Measurements from ENCODE around the gene EME1. TPM values are rescaled to one million over a fixed set of nuclear protein-coding genes. Genes with fewer than 3 reads are reported as not detected.

Gene EME1
- polyA plus RNA-seq, 2 donors = 2.0 to 3.6 TPM

DNA sequence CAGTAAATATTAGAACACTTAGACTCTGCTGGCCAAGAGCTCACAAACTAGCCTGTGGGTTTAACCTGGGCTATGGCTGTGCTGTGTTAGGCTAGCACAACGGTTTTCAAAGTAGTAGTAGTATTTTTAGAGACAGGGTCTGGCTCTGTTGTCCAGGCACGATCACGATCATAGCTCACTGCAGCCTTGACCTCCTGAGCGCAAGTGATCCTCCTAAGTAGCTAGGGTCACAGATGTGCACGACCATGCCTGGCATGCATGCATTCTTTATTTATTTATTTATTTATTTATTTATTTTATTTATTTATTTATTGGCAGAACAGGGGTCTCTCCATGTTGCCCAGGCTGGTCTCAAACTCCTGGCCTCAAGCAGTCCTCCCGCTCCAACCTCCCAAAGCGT, 10.4 kb upstream of the EME1 start:
- Histone ChIP-seq H3K27me3 (ENCODE audit: control insufficient read depth in 1 of 2, insufficient read depth in 2 of 2, low read length in 2 of 2) (no peaks in the 10 kb centered on the region), H3K9me3 (ENCODE audit: control insufficient read depth in 2 of 2, insufficient read depth in 1 of 2, low read depth in 1 of 2, low read length in 1 of 2) (no peaks in the 10 kb centered on the region), H3K36me3 (ENCODE audit: control insufficient read depth in 2 of 2, insufficient read depth in 2 of 2, low read length in 1 of 2) (peaks cover 16 to 43% of the 10 kb centered on the region in 2 donors), H3K27ac (ENCODE audit: low read depth in 2 of 2, low read length in 1 of 2) (no peak overlapping the region), H3K4me1 (ENCODE audit: control insufficient read depth in 2 of 2, insufficient read depth in 2 of 2, low read length in 1 of 2) (no peaks in the 10 kb centered on the region), H3K4me3 (ENCODE audit: low read depth in 1 of 2, low read length in 2 of 2) (no peak overlapping the region)
- 71 to 75% methylated on average over 7 of the region's 7 CpGs for WGBS, 2 donors

DNA sequence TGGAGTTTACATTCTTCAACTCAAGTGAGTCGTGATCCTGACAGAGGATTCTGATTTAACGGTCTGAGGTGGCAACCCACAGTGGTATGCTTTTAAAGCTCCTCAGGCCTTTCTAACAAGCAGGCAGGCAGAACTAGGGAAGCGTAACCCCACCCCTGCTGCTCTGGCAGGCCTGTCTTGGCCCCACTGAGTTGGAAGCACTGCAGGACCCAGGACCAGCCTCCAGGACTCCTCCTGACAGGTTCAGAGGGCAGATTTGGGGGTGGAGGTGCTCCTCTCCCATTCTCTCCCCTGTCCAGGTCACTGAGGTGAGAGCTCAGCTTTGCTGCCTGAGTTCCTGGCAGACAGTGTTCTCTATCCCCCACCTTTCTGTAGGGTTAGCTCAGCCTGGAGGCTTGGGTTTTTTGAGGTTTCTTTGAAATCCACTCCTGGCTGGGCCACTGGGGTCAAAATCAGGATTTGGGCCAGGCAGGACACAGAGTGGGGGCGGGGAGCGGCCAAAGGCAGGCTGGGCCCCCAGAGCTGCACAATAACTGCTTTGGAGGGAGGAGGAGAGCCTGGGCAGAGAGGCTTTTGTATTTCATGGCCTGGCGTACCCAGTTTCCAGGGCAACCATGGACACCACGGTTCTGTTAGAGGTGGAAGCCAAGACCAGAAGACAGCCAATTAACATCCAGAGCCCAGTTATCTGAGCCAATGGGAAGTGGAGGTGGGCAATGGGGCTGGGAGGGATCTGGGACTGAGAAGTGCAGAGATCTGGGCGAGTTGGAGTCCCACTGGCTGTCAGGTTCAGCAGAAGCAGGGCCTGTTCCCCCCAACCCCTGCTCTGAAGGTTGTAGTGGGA, 9.6 kb upstream of the EME1 start:
- Histone ChIP-seq H3K36me3 (ENCODE audit: control insufficient read depth in 2 of 2, insufficient read depth in 2 of 2, low read length in 1 of 2) (peaks cover 16 to 42% of the 10 kb centered on the region in 2 donors), H3K4me3 (ENCODE audit: low read depth in 1 of 2, low read length in 2 of 2) (no peak overlapping the region), H3K27ac (ENCODE audit: low read depth in 2 of 2, low read length in 1 of 2) (no peak overlapping the region), H3K27me3 (ENCODE audit: control insufficient read depth in 1 of 2, insufficient read depth in 2 of 2, low read length in 2 of 2) (no peaks in the 10 kb centered on the region), H3K4me1 (ENCODE audit: control insufficient read depth in 2 of 2, insufficient read depth in 2 of 2, low read length in 1 of 2) (no peaks in the 10 kb centered on the region), H3K9me3 (ENCODE audit: control insufficient read depth in 2 of 2, insufficient read depth in 1 of 2, low read depth in 1 of 2, low read length in 1 of 2) (no peaks in the 10 kb centered on the region)
- WGBS, 2 donors = 52 to 53% methylated on average over 8 of the region's 8 CpGs

DNA sequence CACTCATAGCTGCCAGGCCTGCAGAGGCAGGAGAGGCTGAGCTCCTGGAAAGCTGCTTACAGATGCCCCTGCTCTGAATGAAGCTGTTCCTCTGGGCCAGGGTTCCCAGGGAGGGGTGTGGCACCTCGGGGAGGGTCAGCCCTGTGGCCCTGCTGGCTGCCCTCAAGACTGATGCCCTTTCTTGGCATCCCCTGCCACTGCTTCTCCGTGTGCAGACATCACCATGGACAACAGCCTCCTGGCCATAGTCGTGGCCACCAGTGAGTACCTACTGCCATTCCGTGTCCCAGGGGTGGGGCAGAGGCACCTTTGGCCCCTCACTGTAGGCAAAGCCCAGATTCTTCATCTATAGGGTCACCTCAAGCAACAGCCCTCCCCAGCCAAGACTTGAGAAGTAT, 9.0 kb upstream of the EME1 start:
- no peak overlapping the region for H3K4me3 ChIP-seq (ENCODE audit: low read depth in 1 of 2, low read length in 2 of 2)
- H3K4me1 ChIP-seq (ENCODE audit: control insufficient read depth in 2 of 2, insufficient read depth in 2 of 2, low read length in 1 of 2) = no peaks in the 10 kb centered on the region
- H3K27ac ChIP-seq (ENCODE audit: low read depth in 2 of 2, low read length in 1 of 2) = no peak overlapping the region
- H3K36me3 ChIP-seq (ENCODE audit: control insufficient read depth in 2 of 2, insufficient read depth in 2 of 2, low read length in 1 of 2) = peaks cover 16 to 37% of the 10 kb centered on the region in 2 donors
- WGBS, 2 donors = 47 to 52% methylated on average over 4 of the region's 4 CpGs
- no peaks in the 10 kb centered on the region for H3K9me3 ChIP-seq (ENCODE audit: control insufficient read depth in 2 of 2, insufficient read depth in 1 of 2, low read depth in 1 of 2, low read length in 1 of 2)
- no peaks in the 10 kb centered on the region for H3K27me3 ChIP-seq (ENCODE audit: control insufficient read depth in 1 of 2, insufficient read depth in 2 of 2, low read length in 2 of 2)

DNA sequence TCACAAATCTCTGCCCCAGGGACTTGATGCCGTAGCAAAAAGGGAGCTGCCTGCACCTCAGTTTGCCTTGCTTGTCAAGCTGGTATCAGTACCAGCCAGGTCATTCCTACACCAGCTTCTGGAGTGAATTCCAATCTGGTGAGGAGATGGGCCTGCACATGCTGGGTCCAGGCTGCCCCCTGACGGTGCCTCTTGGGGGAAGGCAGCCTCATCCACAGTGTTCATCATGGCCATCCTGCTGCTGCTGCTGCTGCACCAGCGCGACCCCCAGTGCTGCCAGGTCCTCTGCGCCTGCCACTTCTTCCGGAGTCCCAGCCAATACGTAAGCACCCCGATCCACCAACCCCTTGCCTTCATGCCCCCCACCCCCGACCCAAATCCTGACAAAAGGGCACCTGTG, 8.3 kb upstream of the EME1 start:
- peaks cover 18 to 33% of the 10 kb centered on the region in 2 donors for H3K36me3 ChIP-seq (ENCODE audit: control insufficient read depth in 2 of 2, insufficient read depth in 2 of 2, low read length in 1 of 2)
- WGBS, 2 donors = 72 to 79% methylated on average over 9 of the region's 9 CpGs
- H3K9me3 ChIP-seq (ENCODE audit: control insufficient read depth in 2 of 2, insufficient read depth in 1 of 2, low read depth in 1 of 2, low read length in 1 of 2) = no peaks in the 10 kb centered on the region
- no peaks in the 10 kb centered on the region for H3K4me1 ChIP-seq (ENCODE audit: control insufficient read depth in 2 of 2, insufficient read depth in 2 of 2, low read length in 1 of 2)
- H3K27ac ChIP-seq (ENCODE audit: low read depth in 2 of 2, low read length in 1 of 2) = no peak overlapping the region
- H3K4me3 ChIP-seq (ENCODE audit: low read depth in 1 of 2, low read length in 2 of 2) = no peak overlapping the region
- H3K27me3 ChIP-seq (ENCODE audit: control insufficient read depth in 1 of 2, insufficient read depth in 2 of 2, low read length in 2 of 2) = no peaks in the 10 kb centered on the region

DNA sequence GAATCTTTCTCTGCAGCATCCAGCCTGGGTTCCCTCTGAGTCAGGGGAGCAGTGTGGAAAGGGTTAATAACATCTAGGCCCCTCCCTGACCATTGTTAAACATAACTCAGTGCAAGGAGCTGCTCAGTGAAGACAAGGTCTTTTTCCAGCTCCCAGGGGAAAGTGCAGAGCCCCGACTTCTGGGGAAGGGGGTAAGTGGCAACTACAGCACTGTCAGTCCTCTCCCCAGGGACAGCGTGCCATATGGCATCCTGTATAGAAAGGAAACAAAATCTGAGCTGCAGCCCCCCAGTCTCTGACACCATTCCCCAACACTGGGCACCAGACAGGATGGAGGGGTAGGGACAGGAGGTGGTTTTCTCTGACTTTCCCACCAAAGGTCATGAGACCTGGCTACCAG, 7.9 kb upstream of the EME1 start:
- WGBS, 2 donors = 63 to 76% methylated on average over 2 of the region's 2 CpGs

DNA sequence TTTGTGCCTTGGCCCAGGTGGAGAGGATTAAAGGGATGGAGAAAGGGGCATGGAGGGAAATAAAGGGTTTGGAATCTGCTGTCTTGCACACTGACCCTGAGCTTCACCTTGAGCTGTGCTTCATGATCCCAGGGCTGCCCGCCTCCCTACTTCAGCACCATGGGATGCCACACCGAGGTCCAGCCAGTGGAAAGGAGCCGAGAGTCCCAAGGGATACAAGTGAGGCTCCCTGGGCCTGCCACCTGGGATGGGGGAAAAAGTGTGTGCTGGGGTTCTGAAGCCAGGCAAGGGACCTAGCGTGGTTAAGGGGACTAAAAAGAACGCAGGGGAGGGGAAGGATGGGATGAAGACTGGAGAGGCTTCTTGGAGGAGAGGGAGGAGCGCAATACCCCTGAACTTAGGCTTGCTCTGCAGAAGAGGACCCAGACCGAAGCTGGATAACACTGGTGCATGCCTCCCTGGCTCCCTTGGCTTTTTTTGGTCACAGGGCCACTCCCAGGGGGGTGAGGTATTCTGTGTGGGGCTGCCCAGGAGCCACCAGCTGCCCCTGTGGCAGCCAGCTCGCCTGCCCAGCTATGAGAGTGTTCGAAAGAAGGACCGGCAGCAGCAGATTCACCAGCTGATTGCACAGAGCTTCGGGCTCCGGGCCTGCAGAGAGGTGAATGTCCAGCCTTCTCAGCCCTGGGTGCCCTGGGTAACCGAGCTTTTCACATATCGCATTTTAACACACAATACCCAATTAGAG, 7.2 kb upstream of the EME1 start:
- Histone ChIP-seq H3K4me3 (ENCODE audit: low read depth in 1 of 2, low read length in 2 of 2) (no peak overlapping the region), H3K36me3 (ENCODE audit: control insufficient read depth in 2 of 2, insufficient read depth in 2 of 2, low read length in 1 of 2) (peaks cover 22 to 39% of the 10 kb centered on the region in 2 donors)

More for the DNA sequence above, 7.9 kb upstream of the EME1 start:
- Histone ChIP-seq H3K27me3 (ENCODE audit: control insufficient read depth in 1 of 2, insufficient read depth in 2 of 2, low read length in 2 of 2) (no peaks in the 10 kb centered on the region), H3K27ac (ENCODE audit: low read depth in 2 of 2, low read length in 1 of 2) (no peak overlapping the region), H3K4me3 (ENCODE audit: low read depth in 1 of 2, low read length in 2 of 2) (no peak overlapping the region), H3K36me3 (ENCODE audit: control insufficient read depth in 2 of 2, insufficient read depth in 2 of 2, low read length in 1 of 2) (peaks cover 20 to 35% of the 10 kb centered on the region in 2 donors), H3K4me1 (ENCODE audit: control insufficient read depth in 2 of 2, insufficient read depth in 2 of 2, low read length in 1 of 2) (no peaks in the 10 kb centered on the region), H3K9me3 (ENCODE audit: control insufficient read depth in 2 of 2, insufficient read depth in 1 of 2, low read depth in 1 of 2, low read length in 1 of 2) (no peaks in the 10 kb centered on the region)

DNA sequence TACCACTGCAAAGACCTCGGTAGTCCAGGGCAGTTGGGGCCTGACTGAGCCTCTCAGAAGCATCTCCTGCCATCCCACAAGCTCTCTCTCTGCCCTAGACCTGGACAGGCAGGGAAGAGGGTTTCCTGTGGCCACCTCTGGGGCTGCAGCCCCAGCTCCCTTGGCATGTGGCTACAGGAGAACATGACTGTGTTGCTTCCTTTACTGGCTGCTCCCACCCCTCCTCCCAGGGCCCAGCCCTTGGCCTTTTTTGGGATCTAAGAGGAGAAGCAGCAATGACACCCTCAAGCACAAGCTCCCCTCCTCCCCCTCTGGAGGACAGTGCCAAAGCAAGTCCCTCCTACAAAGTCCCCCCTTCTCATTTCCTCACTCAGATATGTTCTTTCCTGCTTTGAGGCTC, 5.6 kb upstream of the EME1 start:
- peaks cover 22 to 39% of the 10 kb centered on the region in 2 donors for H3K36me3 ChIP-seq (ENCODE audit: control insufficient read depth in 2 of 2, insufficient read depth in 2 of 2, low read length in 1 of 2)
- WGBS, 2 donors = 86 to 98% methylated on average over 1 of the region's 1 CpG
- no peak overlapping the region for H3K4me3 ChIP-seq (ENCODE audit: low read depth in 1 of 2, low read length in 2 of 2)
- H3K4me1 ChIP-seq (ENCODE audit: control insufficient read depth in 2 of 2, insufficient read depth in 2 of 2, low read length in 1 of 2) = peaks cover 3 to 4% of the 10 kb centered on the region in 2 donors
- H3K9me3 ChIP-seq (ENCODE audit: control insufficient read depth in 2 of 2, insufficient read depth in 1 of 2, low read depth in 1 of 2, low read length in 1 of 2) = no peaks in the 10 kb centered on the region
- no peak overlapping the region for H3K27ac ChIP-seq (ENCODE audit: low read depth in 2 of 2, low read length in 1 of 2)
- H3K27me3 ChIP-seq (ENCODE audit: control insufficient read depth in 1 of 2, insufficient read depth in 2 of 2, low read length in 2 of 2) = no peaks in the 10 kb centered on the region

More for the DNA sequence above, 7.2 kb upstream of the EME1 start:
- no peak overlapping the region for H3K27ac ChIP-seq (ENCODE audit: low read depth in 2 of 2, low read length in 1 of 2)
- H3K9me3 ChIP-seq (ENCODE audit: control insufficient read depth in 2 of 2, insufficient read depth in 1 of 2, low read depth in 1 of 2, low read length in 1 of 2) = no peaks in the 10 kb centered on the region
- no peaks in the 10 kb centered on the region for H3K4me1 ChIP-seq (ENCODE audit: control insufficient read depth in 2 of 2, insufficient read depth in 2 of 2, low read length in 1 of 2)
- 88 to 91% methylated on average over 14 of the region's 14 CpGs for whole genome bisulfite sequencing, 2 donors
- H3K27me3 ChIP-seq (ENCODE audit: control insufficient read depth in 1 of 2, insufficient read depth in 2 of 2, low read length in 2 of 2) = no peaks in the 10 kb centered on the region

DNA sequence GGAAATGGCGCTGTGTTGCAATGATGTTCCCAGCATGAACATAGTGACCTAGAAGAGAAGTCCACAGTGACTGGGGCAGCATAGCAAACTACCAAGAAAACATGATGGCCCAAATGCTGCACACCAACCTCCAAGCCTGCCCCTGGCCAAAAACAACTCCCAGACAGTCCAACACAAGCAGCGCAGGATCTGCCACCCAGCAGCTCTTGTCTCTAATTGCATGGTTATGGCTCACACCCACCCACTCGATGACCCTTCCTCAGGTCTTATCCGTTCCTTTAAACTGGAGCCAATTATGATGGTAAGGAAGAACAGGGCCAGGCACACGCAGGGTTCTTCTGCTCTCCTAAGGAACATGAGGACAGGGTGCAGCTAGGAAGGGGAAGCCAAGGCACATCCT, 3.0 kb upstream of the EME1 start:
- peaks cover 22 to 36% of the 10 kb centered on the region in 2 donors for H3K36me3 ChIP-seq (ENCODE audit: control insufficient read depth in 2 of 2, insufficient read depth in 2 of 2, low read length in 1 of 2)
- 92 to 99% methylated on average over 5 of the region's 5 CpGs for whole genome bisulfite sequencing, 2 donors

DNA sequence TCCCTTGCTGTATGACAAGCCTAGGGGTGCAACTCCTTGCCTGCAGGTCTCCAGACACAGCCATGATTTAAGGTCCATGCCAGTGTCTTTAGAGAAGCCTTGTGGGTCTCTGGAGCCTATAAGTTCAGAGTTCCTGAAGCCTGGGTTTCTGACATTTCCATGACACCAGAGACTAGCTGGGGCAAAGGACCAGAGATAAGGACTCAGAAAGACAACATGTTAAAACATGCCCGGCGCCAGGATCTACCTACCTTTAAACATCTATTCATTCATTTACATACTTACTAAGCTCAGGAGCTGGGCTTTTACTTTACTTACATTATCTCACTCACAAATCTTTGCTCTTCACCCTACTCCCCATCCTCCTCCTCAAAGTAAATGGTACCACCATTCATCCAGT, 1.5 kb upstream of the EME1 start:
- Histone ChIP-seq H3K36me3 (ENCODE audit: control insufficient read depth in 2 of 2, insufficient read depth in 2 of 2, low read length in 1 of 2) (peaks cover 14 to 26% of the 10 kb centered on the region in 2 donors), H3K4me1 (ENCODE audit: control insufficient read depth in 2 of 2, insufficient read depth in 2 of 2, low read length in 1 of 2) (peaks cover 4 to 6% of the 10 kb centered on the region in 2 donors), H3K4me3 (ENCODE audit: low read depth in 1 of 2, low read length in 2 of 2) (no peak overlapping the region), H3K27ac (ENCODE audit: low read depth in 2 of 2, low read length in 1 of 2) (no peak overlapping the region), H3K9me3 (ENCODE audit: control insufficient read depth in 2 of 2, insufficient read depth in 1 of 2, low read depth in 1 of 2, low read length in 1 of 2) (no peaks in the 10 kb centered on the region), H3K27me3 (ENCODE audit: control insufficient read depth in 1 of 2, insufficient read depth in 2 of 2, low read length in 2 of 2) (no peaks in the 10 kb centered on the region)
- WGBS, 2 donors = 71 to 75% methylated on average over 2 of the region's 2 CpGs

More for the DNA sequence above, 3.0 kb upstream of the EME1 start:
- Histone ChIP-seq H3K27ac (ENCODE audit: low read depth in 2 of 2, low read length in 1 of 2) (no peak overlapping the region), H3K4me1 (ENCODE audit: control insufficient read depth in 2 of 2, insufficient read depth in 2 of 2, low read length in 1 of 2) (peaks cover 4 to 6% of the 10 kb centered on the region in 2 donors), H3K9me3 (ENCODE audit: control insufficient read depth in 2 of 2, insufficient read depth in 1 of 2, low read depth in 1 of 2, low read length in 1 of 2) (no peaks in the 10 kb centered on the region), H3K4me3 (ENCODE audit: low read depth in 1 of 2, low read length in 2 of 2) (no peak overlapping the region), H3K27me3 (ENCODE audit: control insufficient read depth in 1 of 2, insufficient read depth in 2 of 2, low read length in 2 of 2) (no peaks in the 10 kb centered on the region)

Data from esophagus (tissue), 2 donors.